HG02610 (cell line): Measurements from ENCODE around the gene USB1.
A peak's percentile ranks its signal among the peaks of the same experiment; 100 is the strongest.
"Not testable (repeated sequence)": the region's sequence is repeated elsewhere in the genome, so short reads cannot be mapped to it uniquely, and the experiment has no call there.

Experiments
- ATAC-seq: cut with Tn5 transposase; IDR thresholded peaks from one replicate; pipeline ENCODE4 v1.9.1; 2021; ENCODE audit warnings: mild to moderate bottlenecking, moderate library complexity; ENCODE audit not compliant: unreplicated experiment

USB1 gene

GRCh38 chr16:57993897-57994296 lies 7.3 kb upstream of the USB1 start:
- no peak for ATAC-seq

GRCh38 chr16:57994361-57994760 lies 6.8 kb upstream of the USB1 start:
- no peak for ATAC-seq

GRCh38 chr16:57994778-57995177 lies 6.4 kb upstream of the USB1 start:
- ATAC-seq: no peak

- ATAC-seq: no peak
These were observed 5.3 kb upstream of the USB1 start for GRCh38 chr16:57995721-57996405.

GRCh38 chr16:57996406-57997175 lies 4.6 kb upstream of the USB1 start:
- ATAC-seq: no peak

- no peak for ATAC-seq
These were observed 4.1 kb upstream of the USB1 start for GRCh38 chr16:57997176-57997527.

- ATAC-seq: no peak
These were observed 3.5 kb upstream of the USB1 start for GRCh38 chr16:57997528-57998265.

- no peak for ATAC-seq
These were observed 2.7 kb upstream of the USB1 start for GRCh38 chr16:57998486-57998885.

GRCh38 chr16:57998992-57999365 lies 2.2 kb upstream of the USB1 start:
- ATAC-seq: no peak

GRCh38 chr16:57999366-57999970 lies 1.7 kb upstream of the USB1 start:
- ATAC-seq: no peak

- ATAC-seq: peak; percentile 18
These were observed 1.1 kb upstream of the USB1 start, which contains the start of gene ZNF319 for GRCh38 chr16:57999971-58000705. Gene ZNF319, minus strand, starts transcription at chr16:58000672. Its CDS starts 2,407 bp downstream, at chr16:57998265.

GRCh38 chr16:58001781-58002415 lies 691 bp downstream of the USB1 start:
- no peak for ATAC-seq

- no peak for ATAC-seq
These were observed 1.2 kb downstream of the USB1 start for GRCh38 chr16:58002416-58002800.

GRCh38 chr16:58002936-58003335 lies 1.7 kb downstream of the USB1 start:
- ATAC-seq: no peak

GRCh38 chr16:58004736-58005135 lies 3.5 kb downstream of the USB1 start:
- ATAC-seq: not testable (repeated sequence)

- no peak for ATAC-seq
These were observed 8.7 kb downstream of the USB1 start for GRCh38 chr16:58009856-58010416.

GRCh38 chr16:58010886-58011285 lies 9.7 kb downstream of the USB1 start:
- ATAC-seq: no peak

- ATAC-seq: no peak
These were observed 10.4 kb downstream of the USB1 start for GRCh38 chr16:58011652-58012051.

GRCh38 chr16:58012481-58012880 lies 11.3 kb downstream of the USB1 start:
- ATAC-seq: no peak
